Adrenal gland (tissue), 12 donors: ENCODE results near the gene ACER2. TPM values are rescaled to one million over a fixed set of nuclear protein-coding genes. Genes with fewer than 3 reads are reported as not detected.

Source experiments
- DNase-seq, 7 donors: peaks; one replicate each; pipeline ENCODE4 v3.0.0-alpha.2; 2019 to 2020
- H3K27ac ChIP-seq, 5 donors: fragments of 200-600 bp; sonication (generic) in 4 of 5; 1 replicate in 3 of 5; 2 replicates in 2 of 5; pipeline versions ENCODE4 v1.5.1 to v1.8.0; 2016 to 2020; ENCODE audit warnings: mild to moderate bottlenecking in 1 of 5
- H3K27me3 ChIP-seq: fragments of 200-600 bp; 2 replicates; pipeline ENCODE4 v1.8.0; 2021
- H3K36me3 ChIP-seq, 2 donors: fragments of 200-600 bp; replicated peaks in 1 of 2; 1 replicate in 1 of 2; 2 replicates in 1 of 2; pipeline versions ENCODE4 v1.5.1 to v1.8.0; 2018 to 2022
- H3K4me1 ChIP-seq, 2 donors: fragments of 200-600 bp; replicated peaks in 1 of 2; 1 replicate in 1 of 2; 2 replicates in 1 of 2; pipeline versions ENCODE4 v1.5.1 to v1.8.0; 2018 to 2021
- H3K4me3 ChIP-seq, 4 donors: fragments of 200-600 bp; sonication (generic) in 3 of 4; one replicate each; pipeline ENCODE4 v1.5.1; 2016 to 2018
- H3K9me3 ChIP-seq, 3 donors: fragments of 200-600 bp; sonication (generic) in 1 of 3; replicated peaks in 1 of 3; 1 replicate in 2 of 3; 2 replicates in 1 of 3; pipeline versions ENCODE4 v1.5.1 to v1.8.0; 2016 to 2021
- POLR2A ChIP-seq, 2 donors: fragments of 450-650 bp; IDR thresholded peaks; one replicate each; pipeline ENCODE4 v1.6.1; 2017; ENCODE audit warnings: antibody characterized with exemption in 2 of 2, mild to moderate bottlenecking in 2 of 2, moderate library complexity in 1 of 2
- WGBS, 4 donors: extraction: QIAGEN DNeasy Blood & Tissue Kit in 2 of 4; methylation state at CpG; one replicate each; pipeline versions ENCODE4 v1.1.5 to v1.1.7; 2013 to 2017; 5-methylcytosine and 5-hydroxymethylcytosine counted together
- intact Hi-C, 2 donors: fragments of 100-400 bp; cut with DNase I; formaldehyde crosslinking; loops; one replicate each; pipeline versions ENCODE4 v1.14.1 to v1.15.0; 2022 to 2023
- polyA plus RNA-seq, 3 donors: library from polyadenylated mRNA; stranded (reverse); fragments of 200-250 nt in 2 of 3; fragments of 350-450 nt in 1 of 3; fragmentation: Illumina TruSeq in 1 of 3; extraction: RNeasy Lipid Tissue Mini Kit (QIAGEN cat#74804) in 1 of 3; gene quantifications; one replicate each; pipeline ENCODE4 v1.2.3, GENCODE V29; 2013 to 2014
- total RNA-seq, 9 donors: library from RNA; depleted of rRNA in 4 of 9; stranded (reverse); fragments of >200 nt in 4 of 9; fragments of 120-200 nt in 1 of 9; fragmentation: NEBNext Ultra II Directional in 1 of 9; extraction: Animal tissue kit (Norgen Biotek cat#: 25700) in 1 of 9; gene quantifications; one replicate each; pipeline versions ENCODE4 v1.1.0 to v1.2.4, GENCODE V29; 2013 to 2023
- TF ChIP-seq, protein P1 (sequence below), 6 experiments: fragments of 450-650 bp in 4 of 6; fragments of 200-600 bp in 2 of 6; sonication (generic) in 1 of 6; IDR thresholded peaks; 1 replicate in 5 of 6; 2 replicates in 1 of 6; pipeline versions ENCODE4 v1.5.1 to v1.8.0; 2016 to 2021; ENCODE audit warnings: antibody characterized with exemption in 6 of 6, mild to moderate bottlenecking in 2 of 6, moderate library complexity in 1 of 6
- donor health status: healthy with polysubstance abuse.
- donor health status: Bipolar disorder and iron deficiency.
- donor health status: DM: yes; HTN: yes; CAD: no.
- donor health status: DM: no; HTN: no; CAD: no.
- donor health status: DM: no; HTN: no; CAD: no.
- donor health status: DM: yes; HTN: yes; CAD: no.

The ACER2 gene
- total and polyA plus RNA-seq, 12 donors = 0.24 to 10.0 (median 5.3) TPM

DNA sequence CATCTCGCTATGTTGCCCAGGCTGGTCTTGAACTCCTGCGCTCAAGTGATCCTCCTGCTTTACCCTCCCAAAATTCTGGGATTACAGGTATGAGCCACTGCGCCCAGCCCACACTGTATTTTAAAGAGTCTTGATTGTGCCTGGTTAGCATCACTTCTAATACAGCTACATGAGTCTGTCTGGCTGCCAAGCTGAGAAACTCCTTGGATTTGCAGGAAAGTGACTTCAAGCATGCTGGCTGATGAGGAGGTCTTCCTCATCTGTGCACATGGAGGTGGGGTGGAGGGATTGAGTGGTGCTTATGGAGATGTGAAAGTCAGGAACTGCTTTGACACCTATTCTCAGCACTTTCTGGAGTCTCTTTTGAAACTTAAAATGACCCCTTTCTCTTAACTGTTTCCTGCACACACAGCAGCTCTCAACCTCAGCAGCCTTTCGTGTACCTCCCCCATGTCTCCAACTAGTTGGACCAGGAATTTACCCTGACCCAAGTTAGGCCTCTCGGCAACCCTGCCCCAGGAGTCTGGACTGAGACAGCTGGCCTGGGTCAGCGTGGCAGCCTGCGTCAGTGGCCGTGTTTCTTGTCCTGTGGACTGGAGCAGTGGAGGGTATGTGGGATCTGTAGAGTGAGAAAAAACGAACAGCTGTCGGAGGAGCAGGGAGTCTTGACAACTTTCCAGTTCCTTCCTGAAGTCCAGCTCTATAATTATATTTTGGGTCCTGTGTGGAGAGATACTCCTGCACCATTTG is 72.5 kb downstream of the ACER2 start:
- intact Hi-C loops = no loop called here
- no peak for TF ChIP-seq POLR2A (IDR thresholded peaks at IDR 0.05)
- TF ChIP-seq, protein P1, sequence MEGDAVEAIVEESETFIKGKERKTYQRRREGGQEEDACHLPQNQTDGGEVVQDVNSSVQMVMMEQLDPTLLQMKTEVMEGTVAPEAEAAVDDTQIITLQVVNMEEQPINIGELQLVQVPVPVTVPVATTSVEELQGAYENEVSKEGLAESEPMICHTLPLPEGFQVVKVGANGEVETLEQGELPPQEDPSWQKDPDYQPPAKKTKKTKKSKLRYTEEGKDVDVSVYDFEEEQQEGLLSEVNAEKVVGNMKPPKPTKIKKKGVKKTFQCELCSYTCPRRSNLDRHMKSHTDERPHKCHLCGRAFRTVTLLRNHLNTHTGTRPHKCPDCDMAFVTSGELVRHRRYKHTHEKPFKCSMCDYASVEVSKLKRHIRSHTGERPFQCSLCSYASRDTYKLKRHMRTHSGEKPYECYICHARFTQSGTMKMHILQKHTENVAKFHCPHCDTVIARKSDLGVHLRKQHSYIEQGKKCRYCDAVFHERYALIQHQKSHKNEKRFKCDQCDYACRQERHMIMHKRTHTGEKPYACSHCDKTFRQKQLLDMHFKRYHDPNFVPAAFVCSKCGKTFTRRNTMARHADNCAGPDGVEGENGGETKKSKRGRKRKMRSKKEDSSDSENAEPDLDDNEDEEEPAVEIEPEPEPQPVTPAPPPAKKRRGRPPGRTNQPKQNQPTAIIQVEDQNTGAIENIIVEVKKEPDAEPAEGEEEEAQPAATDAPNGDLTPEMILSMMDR (IDR thresholded peaks at IDR 0.05) = no peak
- H3K27ac ChIP-seq = no peak overlapping the region

DNA sequence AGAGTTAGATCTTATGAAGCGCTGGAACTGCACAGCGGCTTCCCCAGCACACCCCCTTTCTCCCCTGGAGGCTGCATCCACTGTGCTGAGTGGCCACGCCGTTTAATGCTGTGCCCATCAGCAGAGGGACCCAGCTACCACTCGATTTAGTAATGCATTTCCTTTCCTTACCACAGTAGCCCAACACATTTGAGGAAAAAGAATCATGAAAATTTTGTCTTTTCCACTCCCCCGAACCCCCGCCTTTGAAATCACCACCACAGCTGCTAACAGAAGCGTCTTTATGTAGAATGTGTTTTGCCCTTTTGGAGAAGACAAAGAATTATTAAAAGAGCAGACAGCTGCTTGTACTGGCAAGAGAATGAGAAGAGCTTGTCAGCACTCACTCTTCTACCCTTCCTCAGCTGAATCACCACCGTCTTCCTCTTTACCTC is 73.2 kb downstream of the ACER2 start:
- TF ChIP-seq, protein P1 (IDR thresholded peaks at IDR 0.05) = no peak
- TF ChIP-seq POLR2A (IDR thresholded peaks at IDR 0.05) = no peak
- 71 to 76% (median 75%) methylated on average over 9 of the region's 9 CpGs for WGBS, 4 donors
- H3K4me1 ChIP-seq = no peaks in the 10 kb centered on the region
- H3K27ac ChIP-seq = no peak overlapping the region
- intact Hi-C loops = no loop called here
- no peaks in the 10 kb centered on the region for H3K36me3 ChIP-seq
- H3K9me3 ChIP-seq = no peaks in the 10 kb centered on the region
- H3K4me3 ChIP-seq = no peak overlapping the region
- no peak for DNase-seq
- H3K27me3 ChIP-seq = no peaks in the 10 kb centered on the region

More for the DNA sequence above, 72.5 kb downstream of the ACER2 start:
- DNase-seq = no peak
- H3K9me3 ChIP-seq = no peaks in the 10 kb centered on the region
- WGBS, 4 donors = 61 to 81% (median 75%) methylated on average over 10 of the region's 10 CpGs
- no peak overlapping the region for H3K4me3 ChIP-seq
- H3K4me1 ChIP-seq = no peaks in the 10 kb centered on the region
- no peaks in the 10 kb centered on the region for H3K27me3 ChIP-seq
- no peaks in the 10 kb centered on the region for H3K36me3 ChIP-seq

DNA sequence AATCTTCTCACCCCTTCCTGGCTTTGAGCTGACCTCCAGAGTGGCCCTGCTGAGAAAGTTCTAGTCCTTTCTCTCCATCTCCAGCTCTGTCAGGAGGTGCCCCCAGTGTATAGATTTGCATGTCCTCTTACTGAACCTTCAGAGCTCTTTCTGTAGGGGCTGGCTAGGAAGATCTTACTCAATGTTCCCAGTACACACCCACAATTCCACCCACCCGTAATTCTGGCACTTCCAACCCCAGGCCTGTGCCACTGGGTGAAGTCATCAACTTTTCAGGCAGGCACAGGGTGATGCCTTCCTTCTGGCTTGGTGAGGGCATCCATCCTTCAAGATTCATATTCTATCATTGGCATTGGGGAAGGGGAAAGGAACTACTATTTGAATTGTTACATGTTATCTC is 75.9 kb downstream of the ACER2 start:
- no peak for DNase-seq
- Histone ChIP-seq H3K4me3 (no peak overlapping the region), H3K9me3 (no peaks in the 10 kb centered on the region), H3K4me1 (no peaks in the 10 kb centered on the region), H3K27me3 (no peaks in the 10 kb centered on the region), H3K36me3 (no peaks in the 10 kb centered on the region), H3K27ac (no peak overlapping the region)
- TF ChIP-seq, protein P1 (IDR thresholded peaks at IDR 0.05) = no peak
- no peak for TF ChIP-seq POLR2A (IDR thresholded peaks at IDR 0.05)
- intact Hi-C loops = no loop called here
- 53 to 83% (median 68%) methylated on average over 1 of the region's 1 CpG for WGBS, 4 donors

DNA sequence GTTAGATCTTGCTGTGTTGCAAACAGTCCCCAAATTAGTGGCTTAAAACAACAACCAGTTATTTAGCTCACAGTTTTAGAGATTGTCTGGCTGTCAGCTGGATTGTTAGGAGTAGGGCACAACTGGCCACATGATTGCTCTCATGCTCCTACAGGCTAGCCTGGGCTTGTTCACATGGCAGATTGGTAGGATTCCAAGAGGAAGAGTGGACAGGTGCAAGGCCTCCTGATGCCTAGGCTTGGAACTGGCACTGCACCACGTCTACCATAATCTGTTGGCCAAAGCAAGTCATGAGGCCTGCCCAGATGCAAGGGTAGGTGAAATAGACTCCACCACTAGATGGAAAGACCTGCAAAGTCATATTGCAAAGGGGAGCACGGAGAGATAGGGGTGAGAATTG is 76.4 kb downstream of the ACER2 start:
- no peak for DNase-seq
- WGBS, 4 donors = 67 to 85% (median 73%) methylated on average over 2 of the region's 2 CpGs

DNA sequence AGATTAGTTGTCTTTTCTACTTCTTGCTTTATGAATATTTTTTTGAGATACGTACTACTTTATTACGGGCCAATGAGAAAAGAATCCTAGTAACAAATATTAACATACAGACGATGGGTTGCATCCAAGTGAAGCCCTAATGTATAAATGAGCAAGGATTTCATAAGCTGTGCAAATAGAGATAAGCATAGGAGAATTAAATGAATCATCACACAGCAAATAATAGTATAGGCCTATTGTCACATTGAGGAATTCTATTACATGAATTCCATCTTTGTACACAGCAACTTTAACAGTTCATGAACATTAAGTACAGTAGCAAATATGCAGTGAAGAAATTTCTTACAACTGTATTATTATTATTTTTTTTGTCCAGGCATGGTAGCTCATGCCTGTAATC is 78.0 kb downstream of the ACER2 start:
- Histone ChIP-seq H3K27ac (no peak overlapping the region), H3K4me1 (no peaks in the 10 kb centered on the region), H3K4me3 (no peak overlapping the region), H3K9me3 (no peaks in the 10 kb centered on the region), H3K36me3 (no peaks in the 10 kb centered on the region), H3K27me3 (no peaks in the 10 kb centered on the region)
- no peak for DNase-seq
- 86 to 94% (median 91%) methylated on average over 3 of the region's 3 CpGs for WGBS, 4 donors
- intact Hi-C loops = no loop called here
- TF ChIP-seq POLR2A (IDR thresholded peaks at IDR 0.05) = no peak
- TF ChIP-seq, protein P1 (IDR thresholded peaks at IDR 0.05) = no peak

More for the DNA sequence above, 76.4 kb downstream of the ACER2 start:
- H3K27ac ChIP-seq = no peak overlapping the region
- H3K27me3 ChIP-seq = no peaks in the 10 kb centered on the region
- TF ChIP-seq POLR2A (IDR thresholded peaks at IDR 0.05) = no peak
- no peaks in the 10 kb centered on the region for H3K9me3 ChIP-seq
- intact Hi-C loops = no loop called here
- H3K4me1 ChIP-seq = no peaks in the 10 kb centered on the region
- no peaks in the 10 kb centered on the region for H3K36me3 ChIP-seq
- no peak overlapping the region for H3K4me3 ChIP-seq
